GM20431 (cell line): ENCODE data around the gene IL32.

ENCODE experiments used
- in situ Hi-C: fragments of 300-500 bp; cut with MseI, MboI; formaldehyde crosslinking; loops from one replicate; pipeline ENCODE4 v1.15.0; 2020; ENCODE audit warnings: low sequenced_read_pairs; ENCODE audit not compliant: unreplicated experiment

Gene IL32, protein sequence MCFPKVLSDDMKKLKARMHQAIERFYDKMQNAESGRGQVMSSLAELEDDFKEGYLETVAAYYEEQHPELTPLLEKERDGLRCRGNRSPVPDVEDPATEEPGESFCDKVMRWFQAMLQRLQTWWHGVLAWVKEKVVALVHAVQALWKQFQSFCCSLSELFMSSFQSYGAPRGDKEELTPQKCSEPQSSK

DNA sequence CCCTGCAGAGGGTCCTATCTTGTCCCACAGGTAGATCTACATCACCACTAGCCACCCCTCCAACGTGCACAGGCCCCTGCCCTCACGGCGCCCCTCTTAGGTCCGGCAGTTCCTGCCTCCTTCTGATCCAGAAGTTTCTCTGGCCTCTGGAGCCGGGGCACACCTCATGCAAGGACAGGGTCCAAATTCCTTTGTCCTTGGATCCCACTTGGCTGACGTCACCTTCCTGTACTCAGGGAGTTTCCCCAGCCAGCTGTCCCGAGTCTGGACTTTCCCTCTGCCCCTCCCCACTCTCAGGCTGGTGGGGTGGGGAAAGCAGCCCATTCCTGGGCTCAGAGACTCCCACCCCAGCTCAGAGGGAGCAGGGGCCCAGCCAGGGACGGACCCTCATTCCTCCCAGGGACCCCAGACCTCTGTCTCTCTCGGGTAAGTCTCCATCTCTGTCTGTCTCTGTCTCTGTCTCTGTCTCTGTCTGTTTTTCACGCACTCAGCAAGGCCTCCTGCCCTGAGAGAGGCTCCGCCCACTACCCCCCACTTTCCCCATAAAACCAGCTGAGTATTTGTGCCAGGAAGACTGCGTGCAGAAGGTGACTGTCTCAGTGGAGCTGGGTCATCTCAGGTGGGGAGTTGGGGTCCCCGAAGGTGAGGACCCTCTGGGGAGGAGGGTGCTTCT, at the start of gene IL32:
TSS of gene IL32 (plus strand) at position 572 of the 673 bp plus-strand sequence. CDS start 172 bp downstream, outside the sequence.
- in situ Hi-C loops = no loop called here

GRCh38 chr16:3015865-3016521, 49.4 kb upstream of the IL32 start:
- in situ Hi-C loops = no loop called here

DNA sequence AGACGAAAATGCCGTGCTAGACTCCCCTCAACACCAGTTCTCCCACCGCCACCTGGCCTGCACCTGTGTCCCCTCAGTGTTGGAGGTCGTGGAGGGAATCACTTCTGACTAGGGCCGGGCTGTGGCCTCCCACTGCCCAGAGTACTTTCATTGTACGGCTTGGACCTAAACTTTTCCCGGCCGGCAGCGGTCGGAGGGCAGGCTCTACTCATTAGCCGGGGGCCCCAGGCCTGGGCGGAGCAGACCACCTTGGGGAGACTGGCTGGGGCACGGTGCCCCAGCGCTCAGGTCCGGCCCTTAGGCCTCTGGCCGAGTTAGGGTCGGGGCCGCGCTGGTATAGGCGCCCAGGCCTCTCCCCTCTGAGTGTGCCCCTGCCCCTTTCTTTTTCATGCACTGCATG, 48.1 kb upstream of the IL32 start:
- in situ Hi-C loops = no loop called here

GRCh38 chr16:3017794-3018506, 47.5 kb upstream of the IL32 start, which contains the start of gene CLDN6:
Gene CLDN6, minus strand, starts transcription at chr16:3018183. Its CDS starts 2,162 bp downstream, at chr16:3016021.
- in situ Hi-C loops = no loop called here

- in situ Hi-C loops = no loop called here
These were observed 45.7 kb upstream of the IL32 start for GRCh38 chr16:3019594-3020246.

DNA sequence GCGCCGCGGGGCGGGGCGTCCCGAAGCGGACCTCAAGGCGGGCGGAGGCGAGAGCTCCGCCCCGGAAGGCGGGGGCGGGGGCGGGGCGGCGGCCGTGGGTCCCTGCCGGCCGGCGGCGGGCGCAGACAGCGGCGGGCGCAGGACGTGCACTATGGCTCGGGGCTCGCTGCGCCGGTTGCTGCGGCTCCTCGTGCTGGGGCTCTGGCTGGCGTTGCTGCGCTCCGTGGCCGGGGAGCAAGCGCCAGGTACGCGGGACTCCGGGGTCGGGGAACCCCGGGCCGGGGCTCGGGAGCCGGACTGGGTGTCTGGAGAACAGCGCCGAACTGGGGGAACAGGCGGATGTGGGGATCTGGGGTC, 45.2 kb upstream of the IL32 start, which contains the start of gene TNFRSF12A:
TSS of gene TNFRSF12A (plus strand) at position 122 of the 357 bp plus-strand sequence. CDS start at position 152, 30 bp downstream.
- in situ Hi-C loops = no loop called here

DNA sequence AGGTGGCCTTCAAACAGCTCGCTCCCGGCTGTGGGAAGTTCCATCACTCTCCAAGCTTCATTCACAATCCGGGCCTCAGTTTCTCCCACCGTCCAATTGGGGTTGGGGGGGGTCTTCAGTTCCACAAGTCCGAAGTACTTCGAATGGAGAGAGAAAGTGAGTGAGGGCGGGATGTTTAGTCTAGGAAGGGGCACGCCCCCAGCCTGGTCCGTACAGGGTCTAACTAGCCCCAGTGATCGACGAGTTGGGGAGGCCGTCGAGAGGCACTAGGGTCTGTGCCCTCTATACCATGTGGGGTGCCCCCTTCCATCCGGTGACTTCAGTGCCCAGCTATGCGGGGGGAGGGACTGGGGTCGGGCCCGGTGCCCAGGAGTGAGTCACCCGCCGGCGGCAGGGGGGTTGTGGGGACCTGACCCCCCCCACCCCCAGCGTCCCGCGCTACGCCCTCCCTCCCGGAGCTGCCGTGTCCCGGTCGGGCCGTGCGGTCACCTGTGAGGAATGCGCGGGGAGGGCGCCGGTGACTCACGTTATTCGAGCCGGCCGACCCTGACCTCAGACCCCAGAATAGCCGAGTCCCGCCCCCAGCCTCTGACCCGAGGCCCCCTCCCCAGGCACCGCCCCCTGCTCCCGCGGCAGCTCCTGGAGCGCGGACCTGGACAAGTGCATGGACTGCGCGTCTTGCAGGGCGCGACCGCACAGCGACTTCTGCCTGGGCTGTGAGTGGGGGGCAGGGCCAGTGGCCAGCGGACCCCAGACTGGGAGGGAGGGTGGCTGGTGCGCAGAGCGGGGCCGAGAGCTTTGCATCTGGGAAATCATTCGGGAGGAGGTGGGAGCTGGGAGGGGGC, 44.6 kb upstream of the IL32 start:
- in situ Hi-C loops = no loop called here

DNA sequence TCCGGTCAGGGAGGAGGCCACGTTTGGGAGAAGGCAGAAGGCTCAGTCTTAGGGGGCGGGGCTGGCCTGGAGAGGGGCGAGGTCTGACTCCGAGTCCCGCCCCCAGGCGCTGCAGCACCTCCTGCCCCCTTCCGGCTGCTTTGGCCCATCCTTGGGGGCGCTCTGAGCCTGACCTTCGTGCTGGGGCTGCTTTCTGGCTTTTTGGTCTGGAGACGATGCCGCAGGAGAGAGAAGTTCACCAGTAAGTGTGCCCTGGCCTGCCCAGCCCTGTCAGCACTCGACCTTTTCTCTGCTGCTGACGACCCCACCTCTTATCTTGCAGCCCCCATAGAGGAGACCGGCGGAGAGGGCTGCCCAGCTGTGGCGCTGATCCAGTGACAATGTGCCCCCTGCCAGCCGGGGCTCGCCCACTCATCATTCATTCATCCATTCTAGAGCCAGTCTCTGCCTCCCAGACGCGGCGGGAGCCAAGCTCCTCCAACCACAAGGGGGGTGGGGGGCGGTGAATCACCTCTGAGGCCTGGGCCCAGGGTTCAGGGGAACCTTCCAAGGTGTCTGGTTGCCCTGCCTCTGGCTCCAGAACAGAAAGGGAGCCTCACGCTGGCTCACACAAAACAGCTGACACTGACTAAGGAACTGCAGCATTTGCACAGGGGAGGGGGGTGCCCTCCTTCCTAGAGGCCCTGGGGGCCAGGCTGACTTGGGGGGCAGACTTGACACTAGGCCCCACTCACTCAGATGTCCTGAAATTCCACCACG, 43.8 kb upstream of the IL32 start:
- in situ Hi-C loops = no loop called here

GRCh38 chr16:3022208-3022683, 43.2 kb upstream of the IL32 start:
- in situ Hi-C loops = no loop called here

DNA sequence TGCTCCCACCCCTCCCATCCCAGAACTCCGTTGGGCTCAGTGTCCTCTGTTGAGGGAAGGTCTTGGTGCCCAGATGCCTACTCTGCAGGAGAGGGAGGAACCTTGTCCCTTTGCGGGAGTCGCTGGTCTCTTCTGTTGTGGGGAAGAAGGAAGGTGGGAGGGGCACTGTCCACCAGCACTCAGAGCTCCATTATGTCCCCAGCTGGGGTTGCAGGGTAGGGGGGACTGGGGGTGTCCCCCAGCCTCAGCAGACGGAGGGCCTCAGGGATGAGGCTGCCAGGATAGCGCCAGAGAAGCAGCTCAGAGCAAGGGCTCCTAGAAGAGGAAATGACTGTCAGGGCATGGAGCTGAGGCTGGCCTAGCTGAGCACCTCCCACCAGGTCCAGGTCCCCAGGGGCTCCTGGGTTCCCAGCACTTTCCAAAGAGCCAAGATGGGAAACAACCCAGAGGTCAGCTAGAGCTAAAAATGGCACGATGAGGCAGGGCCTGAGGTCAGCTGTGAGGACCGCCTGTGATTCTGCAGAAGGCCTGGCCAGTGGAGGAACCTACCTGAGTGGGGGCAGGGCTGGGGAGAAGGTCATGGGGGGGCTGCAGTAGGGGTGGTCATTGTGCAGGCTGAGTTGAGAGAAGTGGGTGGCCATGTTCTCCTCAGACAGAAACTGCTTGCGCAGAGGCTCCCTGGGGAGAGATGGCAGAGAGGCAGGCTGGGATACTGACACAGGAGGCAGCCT, 42.6 kb upstream of the IL32 start:
- in situ Hi-C loops = no loop called here

- in situ Hi-C loops = no loop called here
These were observed 42.1 kb upstream of the IL32 start for GRCh38 chr16:3023415-3023668.

DNA sequence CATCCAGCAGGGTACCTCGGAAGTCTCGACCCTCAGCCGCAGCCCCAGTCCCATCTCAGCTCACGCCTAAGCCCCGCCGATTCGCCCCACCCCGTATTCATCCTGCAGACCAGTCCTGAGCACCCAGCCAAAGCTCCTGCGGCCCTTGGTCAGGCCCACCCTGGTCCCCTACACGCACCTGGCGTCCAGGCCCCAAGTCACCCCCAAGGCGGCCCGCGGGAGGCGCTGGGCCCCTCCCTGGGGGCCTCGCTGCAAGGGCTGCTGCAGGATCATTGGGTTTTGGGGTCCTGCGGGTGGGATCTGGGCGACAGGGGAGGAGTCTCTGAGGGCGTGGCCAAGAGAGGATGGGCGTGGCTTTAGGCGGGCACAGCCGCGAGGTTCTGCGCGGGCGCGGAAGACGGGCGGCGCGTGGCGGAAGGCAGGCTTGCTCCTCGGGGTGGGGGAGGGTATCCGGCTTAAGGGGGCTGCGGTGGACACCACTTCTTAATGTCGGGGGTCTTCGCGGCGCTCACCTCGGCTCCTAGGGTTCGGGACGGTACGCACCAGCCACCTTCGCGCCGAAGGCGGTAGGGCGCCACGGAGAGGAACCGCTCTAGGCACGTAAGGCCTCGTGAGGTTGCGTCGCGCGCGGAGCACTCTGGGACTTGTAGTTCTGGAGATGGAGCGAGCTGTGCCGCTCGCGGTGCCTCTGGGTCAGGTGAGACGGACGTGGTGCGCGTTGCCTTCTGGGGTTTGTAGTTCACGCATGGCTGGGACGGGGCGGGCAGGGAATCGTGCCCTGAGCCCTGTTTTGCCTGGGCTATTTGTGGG, 41.6 kb upstream of the IL32 start, which contains the start of the genes HCFC1R1 and THOC6:
TSS of gene HCFC1R1 (minus strand) at position 274 of the 810 bp plus-strand sequence. CDS start at position 273, 1 bp downstream.
TSS of gene THOC6 (plus strand) at position 367 of the 810 bp plus-strand sequence. CDS start at position 659, 292 bp downstream.
- in situ Hi-C loops = no loop called here

DNA sequence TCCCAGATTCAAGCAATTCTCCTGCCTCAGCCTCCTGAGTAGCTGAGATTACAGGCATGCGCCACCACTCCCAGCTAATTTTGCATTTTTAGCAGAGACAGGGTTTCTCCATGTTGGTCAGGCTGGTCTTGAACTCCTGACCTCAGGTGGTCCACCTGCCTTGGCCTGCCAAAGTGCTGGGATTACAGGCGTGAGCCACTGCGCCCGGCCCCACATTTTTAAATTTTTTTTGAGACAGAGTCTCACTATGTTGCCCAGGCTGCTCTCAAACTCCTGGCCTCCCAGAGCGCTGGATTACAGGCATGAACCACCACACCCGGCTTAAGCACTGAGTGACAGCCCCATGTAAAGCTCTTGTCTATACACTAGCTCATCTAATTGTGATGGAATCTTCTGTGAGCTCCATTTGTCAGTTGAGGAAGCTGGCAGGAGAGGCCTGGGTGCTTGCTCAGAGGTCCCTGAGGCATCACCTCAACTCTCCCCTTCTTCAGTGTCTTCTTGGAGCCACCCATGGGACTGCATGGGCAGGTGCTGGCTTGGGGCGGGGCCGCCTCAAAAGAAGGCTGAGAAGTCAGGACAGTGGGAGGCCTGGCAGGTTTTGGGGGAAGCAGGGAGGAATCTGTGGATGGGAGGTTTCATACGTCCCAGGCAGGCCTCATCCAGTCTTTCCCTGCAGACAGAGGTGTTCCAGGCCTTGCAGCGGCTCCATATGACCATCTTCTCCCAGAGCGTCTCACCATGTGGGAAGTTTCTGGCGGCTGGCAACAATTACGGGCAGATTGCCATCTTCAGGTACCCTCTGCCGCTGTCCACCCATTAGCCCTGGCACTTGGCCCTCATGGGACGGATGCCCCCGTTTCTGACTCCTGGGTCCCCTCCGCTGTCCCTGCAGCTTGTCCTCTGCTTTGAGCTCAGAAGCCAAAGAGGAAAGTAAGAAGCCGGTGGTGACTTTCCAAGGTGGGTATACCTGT, 40.1 kb upstream of the IL32 start:
- in situ Hi-C loops = no loop called here

GRCh38 chr16:3026003-3026378, 39.4 kb upstream of the IL32 start:
- in situ Hi-C loops = no loop called here

- in situ Hi-C loops = no loop called here
These were observed 38.6 kb upstream of the IL32 start for GRCh38 chr16:3026609-3027488.
